IgD-negative memory B cell (primary cell): ENCODE results near the gene KCNAB3. TPM values are rescaled to one million over a fixed set of nuclear protein-coding genes. Genes with fewer than 3 reads are reported as not detected.
A peak's percentile ranks its signal among the peaks of the same experiment; 100 is the strongest.

Experiments used
- H3K27ac Mint-ChIP-seq, 3 donors: one replicate each; pipeline ENCODE4 v1.8.0; 2020 to 2022; ENCODE audit warnings: mild to moderate bottlenecking in 3 of 3, mixed read lengths in 3 of 3, moderate library complexity in 1 of 3
- H3K27me3 Mint-ChIP-seq: one replicate; pipeline ENCODE4 v1.8.0; 2021; ENCODE audit warnings: mixed read lengths
- H3K36me3 Mint-ChIP-seq: one replicate; pipeline ENCODE4 v1.8.0; 2020; ENCODE audit warnings: mild to moderate bottlenecking, mixed read lengths
- H3K4me1 Mint-ChIP-seq, 3 donors: one replicate each; pipeline ENCODE4 v1.8.0; 2020 to 2022; ENCODE audit warnings: mixed read lengths in 3 of 3, mild to moderate bottlenecking in 1 of 3
- H3K4me3 Mint-ChIP-seq, 4 donors: one replicate each; pipeline ENCODE4 v1.8.0; 2020 to 2022; ENCODE audit warnings: mild to moderate bottlenecking in 4 of 4, mixed read lengths in 4 of 4, moderate library complexity in 3 of 4
- H3K9me3 Mint-ChIP-seq, 3 donors: one replicate each; pipeline ENCODE4 v1.8.0; 2020 to 2021; ENCODE audit warnings: mixed read lengths in 3 of 3, mild to moderate bottlenecking in 1 of 3
- polyA plus RNA-seq: library from polyadenylated mRNA; unstranded; fragments of 300-500 nt; fragmentation: Illumina TruSeq; gene quantifications from one replicate; pipeline ENCODE4 v1.2.3, GENCODE V29; 2021

KCNAB3 gene
- polyA plus RNA-seq, 1 donor from 2014 or later = 0.51 TPM

DNA sequence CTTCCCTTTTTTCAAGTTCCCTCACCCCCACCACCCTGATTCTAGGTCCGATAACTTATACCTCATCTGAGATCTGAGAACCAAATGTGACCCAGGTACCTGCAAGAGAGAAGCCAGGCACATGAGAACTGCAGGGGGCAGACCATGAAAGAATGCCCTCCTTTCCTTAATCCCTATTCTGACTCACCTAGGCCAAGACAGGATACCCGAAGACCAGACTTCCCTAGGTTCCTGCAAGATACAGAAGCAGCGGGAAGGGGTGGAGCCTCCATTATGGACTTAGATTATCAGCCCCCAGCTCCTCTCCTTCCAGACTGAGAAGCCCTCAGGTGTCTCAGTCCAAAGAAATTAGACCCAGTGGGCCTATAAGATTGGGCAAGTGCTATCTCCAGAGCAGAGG is 2.1 kb downstream of the KCNAB3 start:
- Mint-ChIP-seq H3K4me1 (peaks cover 18 to 25% (median 21%) of the 10 kb centered on the region in 3 donors), H3K4me3 (peak overlapping the region in 1 of 4 donors; percentile 51), H3K27ac (peak overlapping the region in 2 of 3 donors; percentile 18 to 64), H3K27me3 (no peaks in the 10 kb centered on the region), H3K36me3 (peaks cover 8% of the 10 kb centered on the region), H3K9me3 (no peaks in the 10 kb centered on the region)

DNA sequence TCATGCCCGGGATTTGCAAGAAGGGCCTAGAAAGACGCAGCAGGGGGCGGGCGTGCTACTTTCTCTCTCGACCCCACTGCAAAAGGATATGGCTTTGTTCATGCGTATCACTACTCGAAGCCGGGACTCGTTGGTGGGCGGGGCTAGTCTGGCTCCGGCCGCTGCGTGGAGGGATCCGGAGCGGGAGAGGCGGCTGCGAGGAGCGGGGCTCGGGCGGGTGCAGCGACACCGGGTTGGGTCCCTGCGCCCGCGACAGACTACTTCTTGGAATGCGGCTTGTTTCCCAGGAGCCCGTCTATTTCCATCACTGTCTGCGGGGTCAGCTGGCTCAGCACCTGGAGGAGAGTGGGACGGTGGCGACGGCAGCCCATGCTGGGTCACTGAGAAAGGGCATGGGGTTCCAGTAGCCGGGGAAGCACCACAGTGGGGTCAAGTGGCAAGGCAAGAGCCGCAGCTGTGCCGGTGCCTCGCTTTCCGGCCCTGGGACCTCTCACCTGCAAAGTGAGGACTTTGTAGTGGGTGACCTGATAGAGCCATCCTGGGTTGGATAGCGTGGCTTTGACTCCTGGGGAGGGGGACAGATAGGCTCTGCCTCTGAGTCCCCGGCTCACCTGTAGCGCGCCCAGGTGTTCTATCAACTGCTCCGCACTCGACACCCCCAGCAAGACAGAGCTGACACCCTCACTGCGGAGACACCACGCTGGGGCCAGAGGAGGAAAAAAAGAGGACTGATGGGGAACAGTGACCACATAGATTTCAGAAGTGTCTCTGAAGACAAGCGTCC is 6.6 kb downstream of the KCNAB3 start:
- H3K4me3 Mint-ChIP-seq = peak overlapping the region; percentile 68 to 97 (median 84)
- H3K4me1 Mint-ChIP-seq = peaks cover 6 to 19% (median 7%) of the 10 kb centered on the region in 3 donors
- no peaks in the 10 kb centered on the region for H3K27me3 Mint-ChIP-seq
- H3K36me3 Mint-ChIP-seq = peaks cover 4% of the 10 kb centered on the region
- peak overlapping the region; percentile 23 to 76 (median 72) for H3K27ac Mint-ChIP-seq
- no peaks in the 10 kb centered on the region for H3K9me3 Mint-ChIP-seq

DNA sequence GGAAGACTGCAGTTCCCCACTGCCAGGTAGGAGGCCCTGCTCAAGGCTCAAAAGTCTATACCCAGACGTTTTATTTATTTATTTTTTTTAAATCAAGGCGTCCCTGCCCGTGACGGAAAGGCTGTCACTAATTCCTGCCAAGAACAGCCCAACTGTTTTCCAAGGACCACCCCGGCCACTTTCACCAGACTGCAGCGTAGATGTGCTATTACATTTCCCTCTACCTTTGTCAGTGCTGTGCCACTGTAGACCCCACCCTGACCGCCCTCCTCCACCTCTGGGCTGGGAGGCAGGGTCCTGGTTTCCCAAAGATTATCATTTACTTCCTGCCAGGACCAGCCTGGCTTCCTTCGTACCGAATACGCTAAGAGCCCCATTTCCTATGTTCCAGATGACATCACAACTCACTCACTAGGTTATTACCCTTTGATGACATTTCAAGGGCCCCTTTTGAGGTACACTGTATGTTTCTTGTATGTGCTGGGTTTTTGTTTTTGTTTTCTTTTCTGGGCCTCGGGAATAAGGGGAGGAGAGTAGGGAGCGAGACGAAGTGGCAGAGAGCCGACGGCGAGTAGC is 7.3 kb downstream of the KCNAB3 start:
- H3K4me3 Mint-ChIP-seq = peak overlapping the region; percentile 68 to 97 (median 84)
- H3K27ac Mint-ChIP-seq = peak overlapping the region; percentile 23 to 76 (median 72)
- peaks cover 2% of the 10 kb centered on the region for H3K36me3 Mint-ChIP-seq
- peaks cover 6 to 19% (median 6%) of the 10 kb centered on the region in 3 donors for H3K4me1 Mint-ChIP-seq
- no peaks in the 10 kb centered on the region for H3K27me3 Mint-ChIP-seq
- H3K9me3 Mint-ChIP-seq = no peaks in the 10 kb centered on the region

DNA sequence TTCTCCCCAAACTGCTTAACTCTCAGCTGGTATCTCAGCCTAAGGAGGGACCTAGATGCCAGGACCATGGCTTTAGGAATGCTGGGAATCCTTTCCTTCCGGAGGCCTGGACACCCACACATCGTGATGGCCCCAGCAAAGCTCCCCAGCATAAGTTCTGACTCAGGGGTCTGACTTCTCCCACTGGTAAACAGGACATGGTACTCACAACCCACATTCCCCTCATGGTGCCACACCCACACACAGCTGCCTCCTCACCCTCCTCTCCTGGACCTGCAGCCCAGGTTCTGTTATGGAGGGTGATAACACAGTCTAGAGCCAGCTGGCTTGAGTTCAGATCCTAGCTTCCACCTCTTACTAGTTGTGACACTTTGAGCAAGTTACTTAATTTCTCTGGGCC is 12.8 kb downstream of the KCNAB3 start:
- H3K27me3 Mint-ChIP-seq = no peaks in the 10 kb centered on the region
- H3K9me3 Mint-ChIP-seq = no peaks in the 10 kb centered on the region

DNA sequence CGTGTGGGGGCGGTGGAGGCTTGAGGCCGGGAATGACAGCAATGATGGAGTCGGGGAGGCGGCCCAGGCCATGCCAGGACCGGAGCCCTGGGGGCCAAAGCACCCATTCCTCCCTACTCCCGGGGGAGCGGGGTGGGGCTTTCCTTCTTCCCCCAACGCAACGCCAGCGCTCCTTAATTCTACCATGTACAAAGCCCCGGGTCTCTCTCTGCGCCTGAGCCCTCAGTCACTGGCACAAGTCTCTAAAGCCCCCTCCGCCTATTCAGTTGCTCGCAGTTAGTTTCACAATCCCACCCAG is 13.3 kb downstream of the KCNAB3 start:
- peak overlapping the region; percentile 61 to 95 (median 63) for H3K27ac Mint-ChIP-seq
- H3K36me3 Mint-ChIP-seq = no peaks in the 10 kb centered on the region
- no peaks in the 10 kb centered on the region for H3K9me3 Mint-ChIP-seq
- H3K4me3 Mint-ChIP-seq = peak overlapping the region; percentile 86 to 92 (median 88)
- H3K27me3 Mint-ChIP-seq = no peaks in the 10 kb centered on the region
- peaks cover 16 to 24% (median 19%) of the 10 kb centered on the region in 3 donors for H3K4me1 Mint-ChIP-seq

More for the DNA sequence above, 12.8 kb downstream of the KCNAB3 start:
- Mint-ChIP-seq H3K36me3 (no peaks in the 10 kb centered on the region), H3K4me3 (peak overlapping the region; percentile 86 to 92 (median 88)), H3K4me1 (peaks cover 19 to 24% (median 19%) of the 10 kb centered on the region in 3 donors), H3K27ac (peak overlapping the region; percentile 61 to 95 (median 63))

GRCh38 chr17:7915611-7916384 is 13.9 kb downstream of the KCNAB3 start, which contains the start of gene RNF227:
Gene RNF227, minus strand, starts transcription at chr17:7916289. Its CDS starts 94 bp downstream, at chr17:7916195.
- Mint-ChIP-seq H3K36me3 (no peaks in the 10 kb centered on the region), H3K9me3 (no peaks in the 10 kb centered on the region), H3K4me3 (peak within 1 kb of the TSS; percentile 87 to 94 (median 90)), H3K27ac (peak within 1 kb of the TSS; percentile 83 to 95 (median 93)), H3K27me3 (no peaks in the 10 kb centered on the region), H3K4me1 (peaks cover 16 to 24% (median 19%) of the 10 kb centered on the region in 3 donors)

- H3K4me1 Mint-ChIP-seq = peaks cover 16 to 24% (median 19%) of the 10 kb centered on the region in 3 donors
- H3K27me3 Mint-ChIP-seq = no peaks in the 10 kb centered on the region
- H3K9me3 Mint-ChIP-seq = no peaks in the 10 kb centered on the region
These were observed 14.5 kb downstream of the KCNAB3 start for GRCh38 chr17:7915179-7915610.

DNA sequence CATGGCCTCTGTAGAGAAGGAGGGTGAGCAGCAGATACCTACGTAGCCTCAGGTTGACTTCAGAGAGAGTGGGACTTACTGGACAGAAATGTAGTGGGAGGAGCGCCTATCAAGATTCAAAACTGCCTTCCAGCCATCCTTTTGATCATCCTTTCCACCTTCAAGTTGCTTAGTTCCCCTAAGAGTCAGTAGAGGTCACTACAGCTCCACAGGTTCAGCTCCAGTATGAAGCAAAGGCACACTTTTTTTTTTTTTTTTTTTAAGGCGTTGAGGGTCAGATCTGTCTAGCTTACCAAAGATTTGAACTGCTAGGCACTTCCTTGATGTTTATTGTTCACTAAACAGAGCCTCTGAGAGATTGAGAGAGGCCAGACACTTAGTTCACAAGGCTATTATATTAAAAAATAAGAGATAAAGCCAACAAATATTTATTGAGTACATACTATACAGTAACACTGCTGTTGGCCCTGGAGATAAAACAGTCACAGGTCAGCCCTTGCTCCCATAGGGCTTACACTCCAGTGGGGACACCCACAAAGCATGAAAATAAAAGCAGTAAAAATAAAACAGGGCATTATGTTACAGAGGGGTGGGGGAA is 16.6 kb downstream of the KCNAB3 start:
- H3K27ac Mint-ChIP-seq = peak overlapping the region in 1 of 3 donors; percentile 8

More at GRCh38 chr17:7915179-7915610, 14.5 kb downstream of the KCNAB3 start:
- no peaks in the 10 kb centered on the region for H3K36me3 Mint-ChIP-seq
- H3K4me3 Mint-ChIP-seq = peak overlapping the region; percentile 87 to 94 (median 90)
- peak overlapping the region; percentile 83 to 93 (median 90) for H3K27ac Mint-ChIP-seq

GRCh38 chr17:7911116-7911515 is 18.5 kb downstream of the KCNAB3 start:
- Mint-ChIP-seq H3K9me3 (no peaks in the 10 kb centered on the region), H3K27ac (no peak overlapping the region), H3K4me1 (peaks cover 12 to 18% (median 13%) of the 10 kb centered on the region in 3 donors), H3K36me3 (no peaks in the 10 kb centered on the region), H3K27me3 (no peaks in the 10 kb centered on the region), H3K4me3 (no peak overlapping the region)

More for the DNA sequence above, 16.6 kb downstream of the KCNAB3 start:
- Mint-ChIP-seq H3K4me1 (peaks cover 16 to 24% (median 19%) of the 10 kb centered on the region in 3 donors), H3K36me3 (no peaks in the 10 kb centered on the region), H3K4me3 (peak overlapping the region in 1 of 4 donors; percentile 81), H3K27me3 (no peaks in the 10 kb centered on the region), H3K9me3 (no peaks in the 10 kb centered on the region)

- no peaks in the 10 kb centered on the region for H3K9me3 Mint-ChIP-seq
- peaks cover 12 to 18% (median 13%) of the 10 kb centered on the region in 3 donors for H3K4me1 Mint-ChIP-seq
- no peak overlapping the region for H3K4me3 Mint-ChIP-seq
- H3K36me3 Mint-ChIP-seq = no peaks in the 10 kb centered on the region
- H3K27me3 Mint-ChIP-seq = no peaks in the 10 kb centered on the region
- H3K27ac Mint-ChIP-seq = peak overlapping the region in 1 of 3 donors; percentile 58
These were observed 18.9 kb downstream of the KCNAB3 start for GRCh38 chr17:7910711-7911110.

- Mint-ChIP-seq H3K27ac (peak overlapping the region in 1 of 3 donors; percentile 58), H3K36me3 (no peaks in the 10 kb centered on the region), H3K27me3 (no peaks in the 10 kb centered on the region), H3K4me1 (peaks cover 9 to 13% (median 10%) of the 10 kb centered on the region in 3 donors), H3K4me3 (no peak overlapping the region), H3K9me3 (no peaks in the 10 kb centered on the region)
These were observed 19.4 kb downstream of the KCNAB3 start for GRCh38 chr17:7910281-7910680.

DNA sequence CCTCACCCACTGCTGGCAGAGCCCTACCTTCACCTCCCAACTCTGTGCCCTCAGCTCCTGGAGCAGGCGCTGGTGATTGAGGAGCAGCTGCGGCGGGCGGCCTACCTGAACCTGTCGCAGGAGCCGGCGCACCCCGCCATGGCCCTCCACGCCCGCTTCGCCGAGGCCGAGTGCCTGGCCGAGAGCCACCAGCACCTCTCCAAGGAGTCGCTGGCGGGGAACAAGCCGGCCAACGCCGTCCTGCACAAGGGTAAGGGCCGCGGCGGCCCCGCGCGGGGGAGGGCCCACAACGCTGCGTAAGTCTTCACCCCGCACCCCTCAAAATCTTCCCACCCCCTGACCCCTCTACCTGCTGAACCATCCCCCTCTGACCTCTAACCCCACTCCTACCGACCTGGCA is 20.6 kb downstream of the KCNAB3 start:
- Mint-ChIP-seq H3K27ac (peak overlapping the region in 1 of 3 donors; percentile 85), H3K36me3 (peaks cover 3% of the 10 kb centered on the region), H3K27me3 (no peaks in the 10 kb centered on the region), H3K4me1 (peaks cover 3 to 6% (median 4%) of the 10 kb centered on the region in 3 donors), H3K9me3 (no peaks in the 10 kb centered on the region), H3K4me3 (no peak overlapping the region)

GRCh38 chr17:7903154-7904103 is 26.2 kb downstream of the KCNAB3 start:
- H3K36me3 Mint-ChIP-seq = peaks cover 3% of the 10 kb centered on the region
- peaks cover 0 to 2% (median 0%) of the 10 kb centered on the region in 3 donors for H3K9me3 Mint-ChIP-seq
- no peaks in the 10 kb centered on the region for H3K4me1 Mint-ChIP-seq
- H3K27ac Mint-ChIP-seq = no peak overlapping the region
- H3K27me3 Mint-ChIP-seq = no peaks in the 10 kb centered on the region
- no peak overlapping the region for H3K4me3 Mint-ChIP-seq
